Ishikawa (cell line): ENCODE data around the gene CELSR1.

Source experiments
- EGR1 ChIP-seq: IDR thresholded peaks from 2 replicates; pipeline ENCODE4 v1.6.1; 2012
- RAD21 ChIP-seq: IDR thresholded peaks from 2 replicates; pipeline ENCODE4 v1.6.1; 2012; ENCODE audit warnings: low read depth
- TCF12 ChIP-seq: IDR thresholded peaks from 2 replicates; pipeline ENCODE4 v1.6.1; 2012; ENCODE audit warnings: low read depth
- ZBTB7A ChIP-seq: IDR thresholded peaks from 2 replicates; pipeline ENCODE4 v1.6.1; 2012; ENCODE audit warnings: low read depth
- TF ChIP-seq, protein P1 (sequence below): IDR thresholded peaks from 2 replicates; pipeline ENCODE4 v1.6.1; 2012; ENCODE audit warnings: low read depth, mild to moderate bottlenecking
- TF ChIP-seq, protein P2 (sequence below): IDR thresholded peaks from 2 replicates; pipeline ENCODE4 v1.6.1; 2012

DNA sequence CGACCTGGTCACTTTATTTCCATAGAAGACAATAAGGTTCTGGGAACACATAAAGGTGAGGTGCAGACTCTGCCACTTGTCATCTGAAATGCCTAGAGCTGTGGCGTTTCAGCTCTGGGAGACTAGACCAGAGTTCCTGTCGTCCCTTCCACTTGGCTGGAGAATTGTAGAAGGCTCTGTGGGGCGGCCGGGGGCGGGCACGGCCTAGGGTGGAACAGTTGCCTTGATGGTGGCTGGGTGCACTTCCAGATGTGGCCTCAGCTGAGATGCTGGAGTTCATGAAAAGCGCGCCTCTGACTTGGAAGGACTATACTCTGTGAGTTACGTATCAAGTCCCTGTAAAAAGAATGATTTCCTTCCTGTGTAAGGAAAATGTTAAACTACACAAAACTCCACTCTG is 185.1 kb downstream of the CELSR1 start:
- TF ChIP-seq TCF12 (no peak), ZBTB7A (no peak), EGR1 (no peak), RAD21 (no peak)
- TF ChIP-seq, protein P1, sequence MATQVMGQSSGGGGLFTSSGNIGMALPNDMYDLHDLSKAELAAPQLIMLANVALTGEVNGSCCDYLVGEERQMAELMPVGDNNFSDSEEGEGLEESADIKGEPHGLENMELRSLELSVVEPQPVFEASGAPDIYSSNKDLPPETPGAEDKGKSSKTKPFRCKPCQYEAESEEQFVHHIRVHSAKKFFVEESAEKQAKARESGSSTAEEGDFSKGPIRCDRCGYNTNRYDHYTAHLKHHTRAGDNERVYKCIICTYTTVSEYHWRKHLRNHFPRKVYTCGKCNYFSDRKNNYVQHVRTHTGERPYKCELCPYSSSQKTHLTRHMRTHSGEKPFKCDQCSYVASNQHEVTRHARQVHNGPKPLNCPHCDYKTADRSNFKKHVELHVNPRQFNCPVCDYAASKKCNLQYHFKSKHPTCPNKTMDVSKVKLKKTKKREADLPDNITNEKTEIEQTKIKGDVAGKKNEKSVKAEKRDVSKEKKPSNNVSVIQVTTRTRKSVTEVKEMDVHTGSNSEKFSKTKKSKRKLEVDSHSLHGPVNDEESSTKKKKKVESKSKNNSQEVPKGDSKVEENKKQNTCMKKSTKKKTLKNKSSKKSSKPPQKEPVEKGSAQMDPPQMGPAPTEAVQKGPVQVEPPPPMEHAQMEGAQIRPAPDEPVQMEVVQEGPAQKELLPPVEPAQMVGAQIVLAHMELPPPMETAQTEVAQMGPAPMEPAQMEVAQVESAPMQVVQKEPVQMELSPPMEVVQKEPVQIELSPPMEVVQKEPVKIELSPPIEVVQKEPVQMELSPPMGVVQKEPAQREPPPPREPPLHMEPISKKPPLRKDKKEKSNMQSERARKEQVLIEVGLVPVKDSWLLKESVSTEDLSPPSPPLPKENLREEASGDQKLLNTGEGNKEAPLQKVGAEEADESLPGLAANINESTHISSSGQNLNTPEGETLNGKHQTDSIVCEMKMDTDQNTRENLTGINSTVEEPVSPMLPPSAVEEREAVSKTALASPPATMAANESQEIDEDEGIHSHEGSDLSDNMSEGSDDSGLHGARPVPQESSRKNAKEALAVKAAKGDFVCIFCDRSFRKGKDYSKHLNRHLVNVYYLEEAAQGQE: no peak
- TF ChIP-seq, protein P2, sequence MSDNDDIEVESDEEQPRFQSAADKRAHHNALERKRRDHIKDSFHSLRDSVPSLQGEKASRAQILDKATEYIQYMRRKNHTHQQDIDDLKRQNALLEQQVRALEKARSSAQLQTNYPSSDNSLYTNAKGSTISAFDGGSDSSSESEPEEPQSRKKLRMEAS: no peak
